ENCODE data around the gene CORO2A. TPM values are rescaled to one million over a fixed set of nuclear protein-coding genes. Genes with fewer than 3 reads are reported as not detected.

Gene CORO2A
- total and polyA plus RNA-seq, 2 donors (not counting 3 experiments of a cell fraction or from before 2014, with no cell fraction given) = 0.35 to 0.53 TPM

DNA sequence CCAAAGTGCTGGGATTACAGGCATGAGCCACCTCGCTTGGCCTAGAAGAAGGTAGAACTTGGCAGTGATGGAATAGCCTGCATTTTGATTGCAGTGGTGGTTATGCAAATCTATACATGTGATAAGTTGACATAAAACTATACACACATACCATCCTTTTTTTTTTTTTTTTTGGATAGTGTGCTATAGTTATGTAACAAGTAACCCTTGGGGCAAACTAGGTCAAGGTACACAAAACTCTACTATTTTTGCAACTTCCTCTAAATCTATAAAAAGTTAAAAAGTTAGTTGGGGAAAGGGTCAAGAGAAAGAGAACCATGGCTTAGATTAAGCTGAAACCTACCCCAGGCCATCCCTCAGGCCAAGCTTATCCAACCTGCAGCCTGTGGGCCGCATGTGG is 84.5 kb downstream of the CORO2A start:
- dilution Hi-C loops (cut with MboI; ENCODE audit: extremely low pct_ligation_motif_present, low sequenced_read_pairs) = no loop called here
- Histone ChIP-seq H3K4me1 (ENCODE audit: control insufficient read depth, extremely low read depth, insufficient read depth, low read length) (no peaks in the 10 kb centered on the region), H3K79me2 (ENCODE audit: control insufficient read depth, insufficient read depth, low read length) (no peaks in the 10 kb centered on the region), H3K27ac (ENCODE audit: insufficient read depth, low read depth, low read length) (no peak overlapping the region), H3K9me1 (replicated peaks; ENCODE audit: control insufficient read depth, extremely low read depth, insufficient read depth, low read length) (no peaks in the 10 kb centered on the region), H3K36me3 (ENCODE audit: control insufficient read depth in 2 of 2, extremely low read depth in 1 of 2, insufficient read depth in 2 of 2, low read length in 2 of 2) (no peaks in the 10 kb centered on the region), H3K27me3 (ENCODE audit: control insufficient read depth in 2 of 2, insufficient read depth in 2 of 2, low read length in 2 of 2) (no peaks in the 10 kb centered on the region), H3K4me3 (replicated peaks in 1 of 3; ENCODE audit: insufficient read depth in 1 of 3, low read depth in 1 of 3, low read length in 3 of 3) (no peak overlapping the region), H3K9ac (replicated peaks; ENCODE audit: extremely low read depth, insufficient read depth, low read length) (no peak overlapping the region), H3K4me2 (ENCODE audit: insufficient read depth, low read length) (no peak overlapping the region), H4K20me1 (replicated peaks; ENCODE audit: control insufficient read depth, extremely low read depth, insufficient read depth, low read length) (no peaks in the 10 kb centered on the region), H2AFZ (ENCODE audit: low read depth, low read length) (no peak overlapping the region), H3K9me3 (replicated peaks; ENCODE audit: control insufficient read depth, insufficient read depth, low read length) (no peaks in the 10 kb centered on the region)
- DNase-seq (ENCODE audit: low read depth, low spot score) (no peak), FAIRE-seq (no peak)
- no TSS peak for BruUV-seq (replicated peaks)
- intact Hi-C loops (cut with micrococcal nuclease) = no loop called here
- TF ChIP-seq EZH2 (IDR thresholded peaks at IDR 0.05; ENCODE audit: borderline replicate concordance, low read depth, low read length, severe bottlenecking) (no peak), MYC (IDR thresholded peaks at IDR 0.05; ENCODE audit: low read depth, low read length) (no peak), GATA2 (IDR thresholded peaks at IDR 0.05; ENCODE audit: insufficient read depth, insufficient read length, low read depth, low read length) (no peak), FOS (IDR thresholded peaks at IDR 0.05; ENCODE audit: borderline replicate concordance, insufficient read depth, low read length) (no peak), POLR2AphosphoS5 (IDR thresholded peaks at IDR 0.05; ENCODE audit: insufficient read depth, low read depth, low read length) (no peak), POLR2A (IDR thresholded peaks at IDR 0.05; ENCODE audit: low read depth, low read length) (no peak), JUN (IDR thresholded peaks at IDR 0.05; ENCODE audit: borderline replicate concordance, insufficient read depth, insufficient read length, low read depth) (no peak)
- TF ChIP-seq, protein P1, sequence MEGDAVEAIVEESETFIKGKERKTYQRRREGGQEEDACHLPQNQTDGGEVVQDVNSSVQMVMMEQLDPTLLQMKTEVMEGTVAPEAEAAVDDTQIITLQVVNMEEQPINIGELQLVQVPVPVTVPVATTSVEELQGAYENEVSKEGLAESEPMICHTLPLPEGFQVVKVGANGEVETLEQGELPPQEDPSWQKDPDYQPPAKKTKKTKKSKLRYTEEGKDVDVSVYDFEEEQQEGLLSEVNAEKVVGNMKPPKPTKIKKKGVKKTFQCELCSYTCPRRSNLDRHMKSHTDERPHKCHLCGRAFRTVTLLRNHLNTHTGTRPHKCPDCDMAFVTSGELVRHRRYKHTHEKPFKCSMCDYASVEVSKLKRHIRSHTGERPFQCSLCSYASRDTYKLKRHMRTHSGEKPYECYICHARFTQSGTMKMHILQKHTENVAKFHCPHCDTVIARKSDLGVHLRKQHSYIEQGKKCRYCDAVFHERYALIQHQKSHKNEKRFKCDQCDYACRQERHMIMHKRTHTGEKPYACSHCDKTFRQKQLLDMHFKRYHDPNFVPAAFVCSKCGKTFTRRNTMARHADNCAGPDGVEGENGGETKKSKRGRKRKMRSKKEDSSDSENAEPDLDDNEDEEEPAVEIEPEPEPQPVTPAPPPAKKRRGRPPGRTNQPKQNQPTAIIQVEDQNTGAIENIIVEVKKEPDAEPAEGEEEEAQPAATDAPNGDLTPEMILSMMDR (IDR thresholded peaks at IDR 0.05; ENCODE audit: extremely low read depth in 1 of 2, insufficient read depth in 1 of 2, low read depth in 1 of 2, low read length in 2 of 2) = no peak
- TF ChIP-seq, protein P2, sequence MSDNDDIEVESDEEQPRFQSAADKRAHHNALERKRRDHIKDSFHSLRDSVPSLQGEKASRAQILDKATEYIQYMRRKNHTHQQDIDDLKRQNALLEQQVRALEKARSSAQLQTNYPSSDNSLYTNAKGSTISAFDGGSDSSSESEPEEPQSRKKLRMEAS (IDR thresholded peaks at IDR 0.05; ENCODE audit: insufficient read depth, insufficient read length) = no peak
- ChIA-PET POLR2A (no interaction called here), CTCF (no interaction called here)
